PC-3 (cell line): ENCODE data around the gene DLST. TPM values are rescaled to one million over a fixed set of nuclear protein-coding genes. Genes with fewer than 3 reads are reported as not detected.

ENCODE experiments used
- ATAC-seq: fragments of 200-7000 bp; cut with Tn5 transposase; 2 replicates; pipeline ENCODE4 v1.9.1; 2020; ENCODE audit warnings: mild to moderate bottlenecking, moderate library complexity
- BruUV-seq: library from RNA; stranded (reverse); fragments of 400-500 nt; replicated peaks from 2 replicates; lab custom pipeline; 2021; lab: Mats Ljungman, UMichigan
- CTCF ChIA-PET: fragments of 300-600 bp; sonication (Branson Sonifier 250); formaldehyde crosslinking; loops from one replicate; lab custom pipeline; 2022; ENCODE audit warnings: antibody characterized with exemption; lab: Charles Lee
- POLR2A ChIA-PET: fragments of 300-600 bp; sonication (Branson Sonifier 250); formaldehyde crosslinking; loops from one replicate; lab custom pipeline; 2022; ENCODE audit warnings: antibody characterized with exemption; ENCODE audit not compliant: unreplicated experiment; lab: Charles Lee
- DNase-seq: peaks from one replicate; pipeline ENCODE4 v3.0.0-alpha.2; 2015
- H2AFZ ChIP-seq: fragments of 300-600 bp; sonication (generic); 2 replicates; pipeline ENCODE4 v1.6.0; 2016; ENCODE audit warnings: antibody characterized with exemption, low read length
- H3F3A ChIP-seq: fragments of 300-600 bp; sonication (generic); one replicate; pipeline ENCODE4 v1.6.0; 2017; ENCODE audit warnings: antibody characterized with exemption, low read length, control low read depth, mild to moderate bottlenecking; ENCODE audit not compliant: unreplicated experiment
- H3K27ac ChIP-seq: fragments of 300-600 bp; sonication (generic); 2 replicates; pipeline ENCODE4 v1.5.1; 2016; ENCODE audit warnings: mild to moderate bottlenecking, low read length
- H3K27me3 ChIP-seq: fragments of 300-600 bp; sonication (generic); 2 replicates; pipeline ENCODE4 v1.6.1; 2016; ENCODE audit warnings: low read length, mixed read lengths
- H3K36me3 ChIP-seq: fragments of 300-600 bp; sonication (generic); 2 replicates; pipeline ENCODE4 v1.6.1; 2016; ENCODE audit warnings: low read depth, mixed run types, low read length, mixed read lengths
- H3K4me1 ChIP-seq: fragments of 300-600 bp; sonication (generic); 2 replicates; pipeline ENCODE4 v1.5.1; 2016; ENCODE audit warnings: low read length; ENCODE audit not compliant: insufficient read depth
- H3K4me2 ChIP-seq: fragments of 300-600 bp; sonication (generic); 2 replicates; pipeline ENCODE4 v1.6.0; 2016; ENCODE audit warnings: low read length
- H3K4me3 ChIP-seq: fragments of 300-600 bp; sonication (generic); 2 replicates; pipeline ENCODE4 v1.5.1; 2016; ENCODE audit warnings: mild to moderate bottlenecking, low read length, mixed read lengths
- H3K79me2 ChIP-seq: fragments of 300-600 bp; sonication (generic); 2 replicates; pipeline ENCODE4 v1.6.1; 2017; ENCODE audit warnings: low read length, mixed read lengths
- H3K9ac ChIP-seq: fragments of 300-600 bp; sonication (generic); 2 replicates; pipeline ENCODE4 v1.6.0; 2016; ENCODE audit warnings: mild to moderate bottlenecking, low read length
- H3K9me2 ChIP-seq: fragments of 300-600 bp; sonication (generic); replicated peaks from 2 replicates; pipeline ENCODE4 v1.6.1; 2016; ENCODE audit warnings: mixed run types, low read length, mixed read lengths
- H3K9me3 ChIP-seq: fragments of 300-600 bp; sonication (generic); 2 replicates; pipeline ENCODE4 v1.6.1; 2016; ENCODE audit warnings: low read length, mixed read lengths
- H4K20me1 ChIP-seq: fragments of 300-600 bp; sonication (generic); 2 replicates; pipeline ENCODE4 v1.6.1; 2016; ENCODE audit warnings: low read length, mixed read lengths
- CTCF ChIP-seq: fragments of 300-600 bp; sonication (generic); conservative IDR thresholded peaks from 2 replicates; pipeline ENCODE4 v1.5.1; 2017; ENCODE audit warnings: antibody characterized with exemption, low read depth, mild to moderate bottlenecking, low read length
- EZH2 ChIP-seq: fragments of 300-600 bp; sonication (generic); IDR thresholded peaks from one replicate; pipeline ENCODE4 v1.6.1; 2017; ENCODE audit warnings: antibody characterized with exemption, mild to moderate bottlenecking, low read length; ENCODE audit not compliant: unreplicated experiment
- EZH2phosphoT487 ChIP-seq: fragments of 300-600 bp; sonication (generic); IDR thresholded peaks from 2 replicates; pipeline ENCODE4 v1.6.1; 2018; ENCODE audit warnings: mild to moderate bottlenecking, antibody characterized with exemption, low read length, borderline replicate concordance
- intact Hi-C: fragments of 100-400 bp; cut with micrococcal nuclease; formaldehyde crosslinking; loops from 2 replicates; pipeline ENCODE4 v1.9.0; 2023
- total RNA-seq: library from RNA; depleted of rRNA; stranded (reverse); fragments of >200 nt; gene quantifications from 2 replicates; pipeline ENCODE4 v1.2.3, GENCODE V29; 2014

Gene DLST
- total RNA-seq, 1 experiment from 2014 or later = 56.9 TPM

GRCh38 chr14:74905595-74906142 lies 24.0 kb downstream of the DLST start:
- BruUV-seq = no TSS peak
- H3K4me2 ChIP-seq = no peak overlapping the region
- no peak overlapping the region for H2AFZ ChIP-seq
- DNase-seq (peak; percentile 68), ATAC-seq (peak; percentile 68)
- POLR2A ChIA-PET = no interaction called here
- peaks cover 28% of the 10 kb centered on the region for H3K36me3 ChIP-seq
- intact Hi-C loops = loop anchor here (1.0 kb wide), 1 partner anchor 44 kb away; no protein-coding TSS in a partner anchor
- CTCF ChIA-PET = interaction anchor here (0.6 to 2.3 kb wide), 6 partner anchors 17 to 46 kb away, joined by 3 to 56 read pairs (median 6); partner anchors contain the start of gene RPS6KL1
- H4K20me1 ChIP-seq = no peaks in the 10 kb centered on the region
- no peaks in the 10 kb centered on the region for H3K9me2 ChIP-seq
- H3F3A ChIP-seq = no peaks in the 10 kb centered on the region
- no peak overlapping the region for H3K9ac ChIP-seq
- H3K79me2 ChIP-seq = no peaks in the 10 kb centered on the region
- H3K27ac ChIP-seq = no peak overlapping the region
- no peaks in the 10 kb centered on the region for H3K27me3 ChIP-seq
- H3K4me3 ChIP-seq = no peak overlapping the region
- no peaks in the 10 kb centered on the region for H3K4me1 ChIP-seq
- TF ChIP-seq EZH2 = no peak
- no peak for TF ChIP-seq EZH2phosphoT487
- TF ChIP-seq CTCF = peak; percentile 98
- H3K9me3 ChIP-seq = no peaks in the 10 kb centered on the region

GRCh38 chr14:74906925-74907521 lies 25.3 kb downstream of the DLST start:
- no TSS peak for BruUV-seq

More at GRCh38 chr14:74906925-74907521, 25.3 kb downstream of the DLST start:
- no peak for DNase-seq
- H4K20me1 ChIP-seq = no peaks in the 10 kb centered on the region
- H3K9ac ChIP-seq = no peak overlapping the region
- no peaks in the 10 kb centered on the region for H3F3A ChIP-seq
- H3K36me3 ChIP-seq = peaks cover 15% of the 10 kb centered on the region
- no peak overlapping the region for H3K4me2 ChIP-seq
- no peaks in the 10 kb centered on the region for H3K4me1 ChIP-seq
- no peaks in the 10 kb centered on the region for H3K9me3 ChIP-seq
- CTCF ChIA-PET = no interaction called here
- no peak for TF ChIP-seq EZH2phosphoT487
- TF ChIP-seq CTCF = peak; percentile 46; the same call in 1 of the 2 replicates
- no peak overlapping the region for H3K27ac ChIP-seq
- POLR2A ChIA-PET = no interaction called here
- no peak overlapping the region for H3K4me3 ChIP-seq
- H3K27me3 ChIP-seq = no peaks in the 10 kb centered on the region
- H3K9me2 ChIP-seq = no peaks in the 10 kb centered on the region
- ATAC-seq = no peak
- no peaks in the 10 kb centered on the region for H3K79me2 ChIP-seq
- intact Hi-C loops = no loop called here
- H2AFZ ChIP-seq = no peak overlapping the region
